Choroid plexus epithelial cell (primary cell): ENCODE data around the gene PMEPA1.

Experiments used
- DNase-seq: peaks from one replicate; pipeline ENCODE4 v3.0.0-alpha.2; 2010; ENCODE audit warnings: low read depth
- H3K4me3 ChIP-seq: 2 replicates; pipeline ENCODE4 v1.5.1; 2011; ENCODE audit warnings: low read depth, mild to moderate bottlenecking, control low read depth, low read length, moderate library complexity
- CTCF ChIP-seq: conservative IDR thresholded peaks from 2 replicates; pipeline ENCODE4 v1.5.1; 2011; ENCODE audit warnings: low read depth, mild to moderate bottlenecking, control low read depth, inconsistent platforms, low read length, moderate library complexity

PMEPA1 gene

GRCh38 chr20:57746832-57747404, 37.1 kb upstream of the PMEPA1 start:
- no peak overlapping the region for H3K4me3 ChIP-seq
- TF ChIP-seq CTCF = no peak
- no peak for DNase-seq

GRCh38 chr20:57746201-57746600, 36.4 kb upstream of the PMEPA1 start:
- no peak for TF ChIP-seq CTCF

GRCh38 chr20:57744206-57744605, 34.4 kb upstream of the PMEPA1 start:
- no peak overlapping the region for H3K4me3 ChIP-seq
- no peak for DNase-seq
- no peak for TF ChIP-seq CTCF

More at GRCh38 chr20:57746201-57746600, 36.4 kb upstream of the PMEPA1 start:
- H3K4me3 ChIP-seq = no peak overlapping the region
- DNase-seq = no peak

GRCh38 chr20:57743450-57744095, 33.8 kb upstream of the PMEPA1 start:
- DNase-seq = no peak
- TF ChIP-seq CTCF = no peak
- H3K4me3 ChIP-seq = no peak overlapping the region

GRCh38 chr20:57742507-57743181, 32.8 kb upstream of the PMEPA1 start:
- no peak for DNase-seq
- H3K4me3 ChIP-seq = no peak overlapping the region
- TF ChIP-seq CTCF = no peak

- no peak for TF ChIP-seq CTCF
- H3K4me3 ChIP-seq = no peak overlapping the region
- DNase-seq = no peak
Measured at GRCh38 chr20:57738484-57738883, 28.7 kb upstream of the PMEPA1 start.
